Upper lobe of right lung (tissue), 1 donor: ENCODE measurements around the gene RPLP2. TPM values are rescaled to one million over a fixed set of nuclear protein-coding genes. Genes with fewer than 3 reads are reported as not detected.

ENCODE experiments used
- ATAC-seq: fragments of 200-7000 bp; cut with Tn5 transposase; one replicate; pipeline ENCODE4 v1.9.1; 2020; ENCODE audit warnings: mild to moderate bottlenecking, moderate library complexity
- DNase-seq: peaks from one replicate; pipeline ENCODE4 v3.0.0-alpha.2; 2020
- H3K27ac ChIP-seq: fragments of 200-600 bp; one replicate; pipeline ENCODE4 v1.8.0; 2022
- H3K27me3 ChIP-seq: fragments of 200-600 bp; one replicate; pipeline ENCODE4 v1.8.0; 2022; ENCODE audit warnings: mild to moderate bottlenecking
- H3K36me3 ChIP-seq: fragments of 200-600 bp; one replicate; pipeline ENCODE4 v1.8.0; 2022
- H3K4me1 ChIP-seq: fragments of 200-600 bp; one replicate; pipeline ENCODE4 v1.8.0; 2022
- H3K4me3 ChIP-seq: fragments of 200-600 bp; one replicate; pipeline ENCODE4 v1.8.0; 2022; ENCODE audit warnings: mild to moderate bottlenecking
- H3K9me3 ChIP-seq: fragments of 200-600 bp; one replicate; pipeline ENCODE4 v1.8.0; 2022
- CTCF ChIP-seq: fragments of 200-600 bp; IDR thresholded peaks from one replicate; pipeline ENCODE4 v1.8.0; 2022; ENCODE audit warnings: antibody characterized with exemption
- intact Hi-C: fragments of 100-400 bp; cut with DNase I; formaldehyde crosslinking; loops from one replicate; pipeline ENCODE4 v1.11.0; 2022
- total RNA-seq: library from RNA; stranded (reverse); fragmentation: NEBNext Ultra II Directional; extraction: Animal tissue kit (Norgen Biotek cat#: 25700); gene quantifications from one replicate; pipeline ENCODE4 v1.2.1, GENCODE V29; 2021
- donor health status: DM: no; HTN: yes; CAD: no; lungs with severe emphysema.

RPLP2 gene
- total RNA-seq, 1 donor from 2014 or later = 1,548 TPM

- no peak for ATAC-seq
- TF ChIP-seq CTCF = no peak
Observed at GRCh38 chr11:782264-783174, 27.2 kb upstream of the RPLP2 start.

GRCh38 chr11:783581-784015 is 26.2 kb upstream of the RPLP2 start:
- H3K36me3 ChIP-seq = no peaks in the 10 kb centered on the region
- TF ChIP-seq CTCF = peak; percentile 67
- ATAC-seq (peak; percentile 91), DNase-seq (peak; percentile 92)
- H3K4me1 ChIP-seq = no peaks in the 10 kb centered on the region
- intact Hi-C loops = no loop called here
- no peak overlapping the region for H3K4me3 ChIP-seq
- H3K27ac ChIP-seq = no peak overlapping the region
- no peaks in the 10 kb centered on the region for H3K9me3 ChIP-seq
- no peaks in the 10 kb centered on the region for H3K27me3 ChIP-seq

More at GRCh38 chr11:782264-783174, 27.2 kb upstream of the RPLP2 start:
- intact Hi-C loops = no loop called here
- Histone ChIP-seq H3K4me3 (no peak overlapping the region), H3K9me3 (no peaks in the 10 kb centered on the region), H3K27ac (no peak overlapping the region), H3K27me3 (no peaks in the 10 kb centered on the region), H3K4me1 (peaks cover 6% of the 10 kb centered on the region), H3K36me3 (no peaks in the 10 kb centered on the region)
- DNase-seq = no peak

- TF ChIP-seq CTCF = no peak
Observed at GRCh38 chr11:786235-787083, 23.3 kb upstream of the RPLP2 start.

GRCh38 chr11:787084-787675 is 22.6 kb upstream of the RPLP2 start:
- H3K4me1 ChIP-seq = no peaks in the 10 kb centered on the region
- H3K36me3 ChIP-seq = peaks cover 6% of the 10 kb centered on the region
- no peak overlapping the region for H3K4me3 ChIP-seq
- no peak overlapping the region for H3K27ac ChIP-seq
- no peak for ATAC-seq
- DNase-seq = no peak
- TF ChIP-seq CTCF = no peak
- intact Hi-C loops = no loop called here
- no peaks in the 10 kb centered on the region for H3K27me3 ChIP-seq
- H3K9me3 ChIP-seq = no peaks in the 10 kb centered on the region

More at GRCh38 chr11:786235-787083, 23.3 kb upstream of the RPLP2 start:
- Histone ChIP-seq H3K36me3 (no peaks in the 10 kb centered on the region), H3K4me3 (no peak overlapping the region), H3K27me3 (no peaks in the 10 kb centered on the region), H3K27ac (no peak overlapping the region), H3K4me1 (no peaks in the 10 kb centered on the region), H3K9me3 (no peaks in the 10 kb centered on the region)
- no peak for ATAC-seq
- no peak for DNase-seq
- intact Hi-C loops = no loop called here

- Histone ChIP-seq H3K4me3 (no peak overlapping the region), H3K9me3 (no peaks in the 10 kb centered on the region), H3K27me3 (no peaks in the 10 kb centered on the region), H3K27ac (no peak overlapping the region), H3K36me3 (peaks cover 7% of the 10 kb centered on the region), H3K4me1 (no peaks in the 10 kb centered on the region)
- no peak for ATAC-seq
- intact Hi-C loops = no loop called here
- no peak for DNase-seq
- TF ChIP-seq CTCF = no peak
Observed at GRCh38 chr11:788009-788640, 21.6 kb upstream of the RPLP2 start.
